Type B pancreatic cell (in vitro differentiated cells): ENCODE results near the gene MGAT5B. TPM values are rescaled to one million over a fixed set of nuclear protein-coding genes. Genes with fewer than 3 reads are reported as not detected.
A peak's percentile ranks its signal among the peaks of the same experiment; 100 is the strongest.

Experiments
- DNase-seq: peaks from one replicate; pipeline ENCODE4 v3.0.0; 2021; ENCODE audit warnings: mixed read lengths; ENCODE audit not compliant: unreplicated experiment; ENCODE audit errors: extremely low spot score
- H3K27ac Mint-ChIP-seq: 2 replicates; pipeline ENCODE4 v1.8.0; 2021; ENCODE audit warnings: mild to moderate bottlenecking, mixed read lengths
- H3K27me3 Mint-ChIP-seq: 2 replicates; pipeline ENCODE4 v1.8.0; 2021; ENCODE audit warnings: mixed read lengths
- H3K36me3 Mint-ChIP-seq: 2 replicates; pipeline ENCODE4 v1.8.0; 2021; ENCODE audit warnings: mixed read lengths
- H3K4me1 Mint-ChIP-seq: one replicate; pipeline ENCODE4 v1.8.0; 2021; ENCODE audit warnings: mixed read lengths; ENCODE audit not compliant: unreplicated experiment
- H3K4me3 Mint-ChIP-seq: 2 replicates; pipeline ENCODE4 v1.8.0; 2021; ENCODE audit warnings: mild to moderate bottlenecking, mixed read lengths
- H3K9me3 Mint-ChIP-seq: 2 replicates; pipeline ENCODE4 v1.8.0; 2021; ENCODE audit warnings: mixed read lengths
- CTCF ChIP-seq: fragments of 200-600 bp; sonication (generic); conservative IDR thresholded peaks from 2 replicates; pipeline ENCODE4 v1.5.0; 2021; ENCODE audit warnings: antibody characterized with exemption, mild to moderate bottlenecking
- total RNA-seq: library from RNA; stranded (reverse); gene quantifications from 2 replicates; pipeline ENCODE4 v1.2.1, GENCODE V29; 2021; ENCODE audit warnings: low replicate concordance

The MGAT5B gene
- total RNA-seq, 1 donor from 2014 or later = 15.9 TPM

GRCh38 chr17:76909971-76910760, 42.0 kb downstream of the MGAT5B start:
- Mint-ChIP-seq H3K27ac (no peak overlapping the region), H3K4me1 (no peaks in the 10 kb centered on the region), H3K4me3 (no peak overlapping the region)

GRCh38 chr17:76911299-76912017, 43.3 kb downstream of the MGAT5B start:
- no peak for DNase-seq
- H3K9me3 Mint-ChIP-seq = no peaks in the 10 kb centered on the region
- peaks cover 8% of the 10 kb centered on the region for H3K27me3 Mint-ChIP-seq
- peaks cover 8% of the 10 kb centered on the region for H3K36me3 Mint-ChIP-seq
- TF ChIP-seq CTCF = no peak
- H3K4me1 Mint-ChIP-seq = no peaks in the 10 kb centered on the region
- H3K4me3 Mint-ChIP-seq = no peak overlapping the region
- no peak overlapping the region for H3K27ac Mint-ChIP-seq

More at GRCh38 chr17:76909971-76910760, 42.0 kb downstream of the MGAT5B start:
- Mint-ChIP-seq H3K36me3 (peaks cover 8% of the 10 kb centered on the region), H3K27me3 (peaks cover 8% of the 10 kb centered on the region), H3K9me3 (no peaks in the 10 kb centered on the region)
- no peak for TF ChIP-seq CTCF
- peak; percentile 82 for DNase-seq

GRCh38 chr17:76912421-76913164, 44.4 kb downstream of the MGAT5B start:
- Mint-ChIP-seq H3K36me3 (peaks cover 5% of the 10 kb centered on the region), H3K27ac (no peak overlapping the region), H3K9me3 (no peaks in the 10 kb centered on the region), H3K27me3 (peaks cover 8% of the 10 kb centered on the region), H3K4me1 (no peaks in the 10 kb centered on the region), H3K4me3 (no peak overlapping the region)
- DNase-seq = no peak
- TF ChIP-seq CTCF = no peak

GRCh38 chr17:76914937-76915336, 46.7 kb downstream of the MGAT5B start:
- TF ChIP-seq CTCF = no peak
- Mint-ChIP-seq H3K36me3 (peaks cover 4% of the 10 kb centered on the region), H3K4me3 (no peak overlapping the region), H3K27me3 (peaks cover 19% of the 10 kb centered on the region), H3K9me3 (no peaks in the 10 kb centered on the region), H3K27ac (no peak overlapping the region), H3K4me1 (no peaks in the 10 kb centered on the region)
- no peak for DNase-seq

GRCh38 chr17:76915840-76916510, 47.8 kb downstream of the MGAT5B start:
- DNase-seq = no peak
- Mint-ChIP-seq H3K4me3 (no peak overlapping the region), H3K4me1 (peaks cover 7% of the 10 kb centered on the region), H3K9me3 (no peaks in the 10 kb centered on the region), H3K27me3 (peaks cover 25% of the 10 kb centered on the region), H3K27ac (no peak overlapping the region), H3K36me3 (no peaks in the 10 kb centered on the region)
- no peak for TF ChIP-seq CTCF
